Mesothelial cell of epicardium (in vitro differentiated cells): Measurements from ENCODE around the gene PAAF1. TPM values are rescaled to one million over a fixed set of nuclear protein-coding genes. Genes with fewer than 3 reads are reported as not detected.

Source experiments
- DNase-seq, 2 experiments: peaks; one replicate each; pipeline ENCODE4 v3.0.0; 2021; ENCODE audit warnings: low spot score in 2 of 2; ENCODE audit not compliant: unreplicated experiment in 2 of 2
- H3K27ac Mint-ChIP-seq: 2 replicates; pipeline ENCODE4 v1.8.0; 2021; ENCODE audit warnings: mixed read lengths
- H3K27me3 Mint-ChIP-seq: 2 replicates; pipeline ENCODE4 v1.8.0; 2021; ENCODE audit warnings: low read depth, mixed read lengths
- H3K36me3 Mint-ChIP-seq: 2 replicates; pipeline ENCODE4 v1.8.0; 2021; ENCODE audit warnings: mixed read lengths
- H3K4me1 Mint-ChIP-seq: 2 replicates; pipeline ENCODE4 v1.8.0; 2021; ENCODE audit warnings: mixed read lengths
- H3K4me3 Mint-ChIP-seq: 2 replicates; pipeline ENCODE4 v1.8.0; 2021; ENCODE audit warnings: mild to moderate bottlenecking, moderate library complexity, mixed read lengths
- H3K9me3 Mint-ChIP-seq: 2 replicates; pipeline ENCODE4 v1.8.0; 2021; ENCODE audit warnings: mixed read lengths
- CTCF ChIP-seq: fragments of 200-600 bp; sonication (generic); IDR thresholded peaks from one replicate; pipeline ENCODE4 v1.5.0; 2021; ENCODE audit warnings: antibody characterized with exemption; ENCODE audit not compliant: unreplicated experiment
- total RNA-seq: library from RNA; stranded (reverse); gene quantifications from 3 replicates; pipeline ENCODE4 v1.2.1, GENCODE V29; 2021

Gene PAAF1
- total RNA-seq, 1 donor from 2014 or later = 34.6 TPM

DNA sequence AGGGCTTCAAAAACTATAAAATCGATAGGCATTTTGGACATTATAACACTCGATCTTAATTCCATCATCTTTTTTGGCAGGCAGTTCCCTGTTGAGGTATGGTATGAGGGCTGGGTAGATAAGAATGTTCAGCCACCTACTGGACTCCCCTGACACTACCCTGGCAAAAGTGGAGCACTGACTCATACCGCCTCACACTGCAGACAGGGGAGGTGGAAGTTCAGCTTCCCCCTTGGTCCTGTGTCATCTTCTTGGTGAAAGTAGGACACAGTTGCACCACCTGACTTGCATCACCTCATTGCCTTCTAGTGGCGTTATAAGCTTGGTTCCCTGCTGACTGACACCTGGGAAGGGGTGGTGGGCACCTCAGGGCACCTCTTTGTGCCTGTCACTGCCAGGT, 30.4 kb downstream of the PAAF1 start:
- H3K4me3 Mint-ChIP-seq = no peak overlapping the region
- peaks cover 18% of the 10 kb centered on the region for H3K36me3 Mint-ChIP-seq
- TF ChIP-seq CTCF = no peak
- H3K9me3 Mint-ChIP-seq = no peaks in the 10 kb centered on the region
- H3K4me1 Mint-ChIP-seq = no peaks in the 10 kb centered on the region
- H3K27ac Mint-ChIP-seq = no peak overlapping the region
- no peak for DNase-seq
- no peaks in the 10 kb centered on the region for H3K27me3 Mint-ChIP-seq

- peaks cover 28% of the 10 kb centered on the region for H3K36me3 Mint-ChIP-seq
- DNase-seq = no peak
Observed at GRCh38 chr11:73912026-73912425, 35.2 kb downstream of the PAAF1 start.

GRCh38 chr11:73913472-73913871, 36.7 kb downstream of the PAAF1 start:
- Mint-ChIP-seq H3K4me1 (no peaks in the 10 kb centered on the region), H3K9me3 (no peaks in the 10 kb centered on the region), H3K27me3 (no peaks in the 10 kb centered on the region), H3K27ac (no peak overlapping the region), H3K4me3 (no peak overlapping the region), H3K36me3 (peaks cover 37% of the 10 kb centered on the region)
- no peak for TF ChIP-seq CTCF
- DNase-seq = no peak

More at GRCh38 chr11:73912026-73912425, 35.2 kb downstream of the PAAF1 start:
- no peak overlapping the region for H3K27ac Mint-ChIP-seq
- TF ChIP-seq CTCF = no peak
- H3K4me3 Mint-ChIP-seq = no peak overlapping the region
- H3K4me1 Mint-ChIP-seq = no peaks in the 10 kb centered on the region
- no peaks in the 10 kb centered on the region for H3K9me3 Mint-ChIP-seq
- H3K27me3 Mint-ChIP-seq = no peaks in the 10 kb centered on the region

DNA sequence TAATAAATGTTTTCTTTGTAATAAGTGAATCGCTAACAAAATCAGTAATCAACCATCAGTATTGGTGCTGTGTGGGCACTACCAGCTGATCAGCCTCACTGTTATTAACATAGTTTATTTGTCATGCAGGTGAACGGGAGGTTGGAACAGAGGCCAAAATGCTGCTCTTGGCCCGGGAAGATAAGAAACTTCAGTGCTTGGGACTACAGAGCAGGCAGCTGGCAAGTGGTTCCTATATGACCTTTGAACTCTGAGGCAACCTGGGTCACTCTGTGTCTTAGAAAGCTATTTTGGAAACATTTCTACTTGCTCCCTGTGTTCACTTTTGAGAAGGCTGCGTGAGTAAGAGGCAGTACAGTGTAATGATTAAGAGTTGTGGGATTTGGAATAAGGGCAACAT, 37.5 kb downstream of the PAAF1 start:
- peaks cover 41% of the 10 kb centered on the region for H3K36me3 Mint-ChIP-seq
- H3K4me3 Mint-ChIP-seq = no peak overlapping the region
- no peaks in the 10 kb centered on the region for H3K9me3 Mint-ChIP-seq
- no peaks in the 10 kb centered on the region for H3K27me3 Mint-ChIP-seq
- no peak for DNase-seq
- H3K4me1 Mint-ChIP-seq = no peaks in the 10 kb centered on the region
- no peak for TF ChIP-seq CTCF
- H3K27ac Mint-ChIP-seq = no peak overlapping the region

DNA sequence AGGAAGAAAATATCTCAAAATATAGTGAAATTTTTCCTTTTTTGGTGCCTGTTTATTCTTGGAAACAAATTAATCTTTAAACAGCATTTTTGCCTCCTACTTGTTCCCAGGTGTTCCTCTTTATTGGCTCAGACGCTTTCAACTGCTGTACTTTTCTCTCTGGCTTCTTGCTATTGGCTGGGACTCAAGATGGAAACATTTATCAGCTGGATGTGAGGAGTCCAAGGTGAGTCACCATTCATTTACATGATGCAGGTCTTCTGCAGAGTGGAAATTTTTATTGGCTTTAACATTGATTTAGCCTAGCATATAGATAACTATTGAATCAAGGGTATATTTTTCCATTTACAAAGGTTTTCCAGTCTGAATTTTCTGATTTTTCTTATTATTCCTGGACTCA, 39.6 kb downstream of the PAAF1 start:
- DNase-seq = no peak
- Mint-ChIP-seq H3K9me3 (no peaks in the 10 kb centered on the region), H3K27ac (no peak overlapping the region), H3K4me3 (no peak overlapping the region), H3K4me1 (no peaks in the 10 kb centered on the region), H3K27me3 (no peaks in the 10 kb centered on the region), H3K36me3 (peaks cover 43% of the 10 kb centered on the region)
- no peak for TF ChIP-seq CTCF

DNA sequence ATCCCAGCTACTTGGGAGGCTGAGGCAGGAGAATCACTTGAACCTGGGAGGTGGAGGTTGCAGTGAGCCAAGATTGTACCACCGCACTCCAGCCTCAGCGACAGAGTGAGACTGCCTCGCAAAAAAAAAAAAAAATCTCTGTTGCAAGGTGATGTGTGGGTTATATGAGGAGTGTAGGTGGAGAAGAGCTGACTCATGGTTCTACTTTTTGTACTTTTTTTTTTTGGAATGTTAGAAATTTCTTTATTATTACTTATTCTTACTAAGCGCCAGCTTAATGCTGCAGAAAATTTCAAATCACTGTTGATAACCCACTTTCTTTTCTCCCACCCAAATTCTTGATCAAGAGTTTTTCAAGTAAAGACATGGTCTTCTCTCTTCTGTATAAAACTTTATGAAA, 44.4 kb downstream of the PAAF1 start:
- DNase-seq = no peak
- Mint-ChIP-seq H3K9me3 (no peaks in the 10 kb centered on the region), H3K27me3 (no peaks in the 10 kb centered on the region), H3K4me1 (no peaks in the 10 kb centered on the region), H3K27ac (no peak overlapping the region), H3K36me3 (peaks cover 39% of the 10 kb centered on the region), H3K4me3 (no peak overlapping the region)
- no peak for TF ChIP-seq CTCF
